PC-3 (cell line): Measurements from ENCODE around the gene RBM18.

Experiments
- EZH2phosphoT487 ChIP-seq: fragments of 300-600 bp; sonication (generic); IDR thresholded peaks from 2 replicates; pipeline ENCODE4 v1.6.1; 2018; ENCODE audit warnings: mild to moderate bottlenecking, antibody characterized with exemption, low read length, borderline replicate concordance
- TF ChIP-seq, protein P1 (sequence below): fragments of 300-600 bp; sonication (generic); conservative IDR thresholded peaks from 2 replicates; pipeline ENCODE4 v1.5.1; 2017; ENCODE audit warnings: antibody characterized with exemption, low read depth, mild to moderate bottlenecking, low read length

- no peak for TF ChIP-seq EZH2phosphoT487
- TF ChIP-seq, protein P1, sequence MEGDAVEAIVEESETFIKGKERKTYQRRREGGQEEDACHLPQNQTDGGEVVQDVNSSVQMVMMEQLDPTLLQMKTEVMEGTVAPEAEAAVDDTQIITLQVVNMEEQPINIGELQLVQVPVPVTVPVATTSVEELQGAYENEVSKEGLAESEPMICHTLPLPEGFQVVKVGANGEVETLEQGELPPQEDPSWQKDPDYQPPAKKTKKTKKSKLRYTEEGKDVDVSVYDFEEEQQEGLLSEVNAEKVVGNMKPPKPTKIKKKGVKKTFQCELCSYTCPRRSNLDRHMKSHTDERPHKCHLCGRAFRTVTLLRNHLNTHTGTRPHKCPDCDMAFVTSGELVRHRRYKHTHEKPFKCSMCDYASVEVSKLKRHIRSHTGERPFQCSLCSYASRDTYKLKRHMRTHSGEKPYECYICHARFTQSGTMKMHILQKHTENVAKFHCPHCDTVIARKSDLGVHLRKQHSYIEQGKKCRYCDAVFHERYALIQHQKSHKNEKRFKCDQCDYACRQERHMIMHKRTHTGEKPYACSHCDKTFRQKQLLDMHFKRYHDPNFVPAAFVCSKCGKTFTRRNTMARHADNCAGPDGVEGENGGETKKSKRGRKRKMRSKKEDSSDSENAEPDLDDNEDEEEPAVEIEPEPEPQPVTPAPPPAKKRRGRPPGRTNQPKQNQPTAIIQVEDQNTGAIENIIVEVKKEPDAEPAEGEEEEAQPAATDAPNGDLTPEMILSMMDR: no peak
Measured at GRCh38 chr9:122234022-122234748, 30.5 kb downstream of the RBM18 start.
